Thyroid gland (tissue), 4 donors: ENCODE measurements around the gene USP32.
"Not testable (repeated sequence)": the region's sequence is repeated elsewhere in the genome, so short reads cannot be mapped to it uniquely, and the experiment has no call there.

Experiments
- POLR2A ChIP-seq, 2 donors: fragments of 450-650 bp; IDR thresholded peaks; one replicate each; pipeline ENCODE4 v1.6.1; 2017; ENCODE audit warnings: antibody characterized with exemption in 2 of 2, mild to moderate bottlenecking in 2 of 2, moderate library complexity in 1 of 2
- TF ChIP-seq, protein P1 (sequence below), 6 experiments: fragments of 200-600 bp in 3 of 6; fragments of 450-650 bp in 3 of 6; sonication (generic) in 3 of 6; IDR thresholded peaks; one replicate each; pipeline ENCODE4 v1.5.1; 2016 to 2019; ENCODE audit warnings: antibody characterized with exemption in 6 of 6, mild to moderate bottlenecking in 2 of 6, inconsistent platforms in 1 of 6, moderate library complexity in 1 of 6

GRCh38 chr17:60186846-60187745 is 204.8 kb downstream of the USP32 start:
- TF ChIP-seq, protein P1, sequence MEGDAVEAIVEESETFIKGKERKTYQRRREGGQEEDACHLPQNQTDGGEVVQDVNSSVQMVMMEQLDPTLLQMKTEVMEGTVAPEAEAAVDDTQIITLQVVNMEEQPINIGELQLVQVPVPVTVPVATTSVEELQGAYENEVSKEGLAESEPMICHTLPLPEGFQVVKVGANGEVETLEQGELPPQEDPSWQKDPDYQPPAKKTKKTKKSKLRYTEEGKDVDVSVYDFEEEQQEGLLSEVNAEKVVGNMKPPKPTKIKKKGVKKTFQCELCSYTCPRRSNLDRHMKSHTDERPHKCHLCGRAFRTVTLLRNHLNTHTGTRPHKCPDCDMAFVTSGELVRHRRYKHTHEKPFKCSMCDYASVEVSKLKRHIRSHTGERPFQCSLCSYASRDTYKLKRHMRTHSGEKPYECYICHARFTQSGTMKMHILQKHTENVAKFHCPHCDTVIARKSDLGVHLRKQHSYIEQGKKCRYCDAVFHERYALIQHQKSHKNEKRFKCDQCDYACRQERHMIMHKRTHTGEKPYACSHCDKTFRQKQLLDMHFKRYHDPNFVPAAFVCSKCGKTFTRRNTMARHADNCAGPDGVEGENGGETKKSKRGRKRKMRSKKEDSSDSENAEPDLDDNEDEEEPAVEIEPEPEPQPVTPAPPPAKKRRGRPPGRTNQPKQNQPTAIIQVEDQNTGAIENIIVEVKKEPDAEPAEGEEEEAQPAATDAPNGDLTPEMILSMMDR (IDR thresholded peaks at IDR 0.05): not testable (repeated sequence)
- TF ChIP-seq POLR2A (IDR thresholded peaks at IDR 0.05): not testable (repeated sequence)
